Activated CD4-positive, alpha-beta memory T cell treated with anti-CD3 and anti-CD28 coated beads, Interleukin-2, amount 10 ng/mL, durations not matched to agents 7 days and 5 days (primary cell): Measurements from ENCODE around the gene ALOX5. TPM values are rescaled to one million over a fixed set of nuclear protein-coding genes. Genes with fewer than 3 reads are reported as not detected.
"Not testable (repeated sequence)": the region's sequence is repeated elsewhere in the genome, so short reads cannot be mapped to it uniquely, and the experiment has no call there.

Source experiments
- CTCF ChIA-PET: fragments of 350-600 bp; sonication (Branson Sonifier 250); formaldehyde crosslinking; loops from one replicate; lab custom pipeline; 2021; ENCODE audit warnings: antibody characterized with exemption, inconsistent platforms; lab: Charles Lee
- POLR2A ChIA-PET: fragments of 350-600 bp; sonication (Branson Sonifier 250); formaldehyde crosslinking; loops from one replicate; lab custom pipeline; 2021; ENCODE audit warnings: antibody characterized with exemption; lab: Charles Lee
- DNase-seq: peaks from one replicate; pipeline ENCODE4 v3.0.0-alpha.2; 2020
- H3K27ac Mint-ChIP-seq: one replicate; pipeline ENCODE4 v1.8.0; 2021; ENCODE audit warnings: mild to moderate bottlenecking, mixed read lengths
- H3K27me3 Mint-ChIP-seq: one replicate; pipeline ENCODE4 v1.8.0; 2021; ENCODE audit warnings: mixed read lengths
- H3K36me3 Mint-ChIP-seq: one replicate; pipeline ENCODE4 v1.8.0; 2021; ENCODE audit warnings: low read depth, mixed read lengths
- H3K4me1 Mint-ChIP-seq: one replicate; pipeline ENCODE4 v1.8.0; 2021; ENCODE audit warnings: mixed read lengths
- H3K4me3 Mint-ChIP-seq: one replicate; pipeline ENCODE4 v1.8.0; 2021; ENCODE audit warnings: mild to moderate bottlenecking, mixed read lengths
- H3K9me3 Mint-ChIP-seq: one replicate; pipeline ENCODE4 v1.8.0; 2021; ENCODE audit warnings: mixed read lengths
- total RNA-seq, 2 experiments: library from RNA; stranded (reverse); gene quantifications; one replicate each; pipeline ENCODE4 v1.2.3, GENCODE V29; 2021

ALOX5 gene
- total RNA-seq, 2 experiments from 2014 or later, result 6.8 to 7.5 TPM

GRCh38 chr10:45463244-45464116, 89.5 kb downstream of the ALOX5 start:
- CTCF ChIA-PET, result interaction anchor here (1.6 to 2.1 kb wide), 2 partner anchors 213 to 228 kb away, joined by 4 to 21 read pairs; no protein-coding TSS in a partner anchor
- Mint-ChIP-seq H3K27ac (no peak overlapping the region), H3K9me3 (no peaks in the 10 kb centered on the region), H3K4me3 (no peak overlapping the region), H3K4me1 (peaks cover 44% of the 10 kb centered on the region), H3K36me3 (peaks cover 15% of the 10 kb centered on the region), H3K27me3 (no peaks in the 10 kb centered on the region)
- POLR2A ChIA-PET, result no interaction called here
- no peak for DNase-seq

GRCh38 chr10:45464958-45465567, 91.0 kb downstream of the ALOX5 start:
- peaks cover 9% of the 10 kb centered on the region for H3K36me3 Mint-ChIP-seq
- H3K9me3 Mint-ChIP-seq, result no peaks in the 10 kb centered on the region
- no peak overlapping the region for H3K27ac Mint-ChIP-seq
- no peak overlapping the region for H3K4me3 Mint-ChIP-seq
- ChIA-PET CTCF (interaction anchor here (0.6 to 2.1 kb wide), 18 partner anchors 9 to 271 kb away, joined by 3 to 22 read pairs (median 3); partner anchors contain the start of genes WASHC2C and ZFAND4), POLR2A (interaction anchor here (1.4 to 1.7 kb wide), 3 partner anchors 44 to 207 kb away, joined by 4 to 5 read pairs (median 4); partner anchors contain the start of gene ZFAND4)
- H3K27me3 Mint-ChIP-seq, result no peaks in the 10 kb centered on the region
- peak; percentile 82 for DNase-seq
- peaks cover 54% of the 10 kb centered on the region for H3K4me1 Mint-ChIP-seq

DNA sequence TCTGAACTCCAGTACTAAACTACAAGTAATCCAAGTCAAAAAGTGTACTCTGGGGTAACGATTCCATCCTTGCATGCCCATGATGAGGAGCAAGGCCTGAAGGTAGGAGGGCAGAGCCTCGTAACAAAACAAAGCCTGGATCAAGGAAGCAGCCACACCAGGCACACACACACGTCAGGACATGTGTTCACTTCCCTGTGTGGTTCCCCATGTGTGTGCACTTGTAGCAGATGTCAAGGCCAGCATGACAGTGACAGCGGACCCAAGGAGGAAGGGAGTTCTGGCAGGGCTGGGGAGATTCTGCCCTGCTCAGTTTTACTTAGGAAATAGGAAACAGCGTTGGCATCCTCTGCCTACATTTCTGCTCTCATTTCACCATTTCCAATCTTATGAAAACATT, 92.8 kb downstream of the ALOX5 start:
- ChIA-PET CTCF (no interaction called here), POLR2A (interaction anchor here (1.5 kb wide), 1 partner anchor 41 kb away, joined by 3 read pairs; no protein-coding TSS in a partner anchor)
- no peak overlapping the region for H3K4me3 Mint-ChIP-seq
- peaks cover 3% of the 10 kb centered on the region for H3K36me3 Mint-ChIP-seq
- no peak for DNase-seq
- H3K27me3 Mint-ChIP-seq, result no peaks in the 10 kb centered on the region
- no peaks in the 10 kb centered on the region for H3K9me3 Mint-ChIP-seq
- H3K4me1 Mint-ChIP-seq, result peaks cover 50% of the 10 kb centered on the region
- no peak overlapping the region for H3K27ac Mint-ChIP-seq

DNA sequence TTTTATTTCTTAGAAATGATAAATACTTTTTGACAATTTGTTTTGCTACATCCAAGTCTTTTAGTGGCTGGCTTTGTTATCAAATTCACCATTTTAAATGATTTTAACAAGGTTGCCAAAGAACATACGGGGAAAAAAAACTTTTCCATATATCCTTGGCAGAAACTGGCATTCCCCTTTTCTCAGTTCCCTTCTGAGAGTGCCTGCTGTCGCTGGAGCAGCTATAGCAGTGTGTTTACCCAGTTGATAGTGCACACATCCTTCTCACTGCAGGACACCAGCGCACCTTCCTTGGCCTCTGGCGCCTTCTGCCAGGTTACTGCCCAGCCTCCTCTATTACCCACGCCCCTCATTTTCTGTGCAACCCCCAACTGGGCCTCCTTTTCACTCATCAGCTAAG, 94.1 kb downstream of the ALOX5 start:
- no peaks in the 10 kb centered on the region for H3K9me3 Mint-ChIP-seq
- H3K4me1 Mint-ChIP-seq, result peaks cover 43% of the 10 kb centered on the region
- CTCF ChIA-PET, result no interaction called here
- H3K27me3 Mint-ChIP-seq, result no peaks in the 10 kb centered on the region
- POLR2A ChIA-PET, result interaction anchor here (1.5 kb wide), 1 partner anchor 42 kb away, joined by 3 read pairs; no protein-coding TSS in a partner anchor
- H3K36me3 Mint-ChIP-seq, result no peaks in the 10 kb centered on the region
- no peak overlapping the region for H3K4me3 Mint-ChIP-seq
- H3K27ac Mint-ChIP-seq, result no peak overlapping the region
- DNase-seq, result no peak

DNA sequence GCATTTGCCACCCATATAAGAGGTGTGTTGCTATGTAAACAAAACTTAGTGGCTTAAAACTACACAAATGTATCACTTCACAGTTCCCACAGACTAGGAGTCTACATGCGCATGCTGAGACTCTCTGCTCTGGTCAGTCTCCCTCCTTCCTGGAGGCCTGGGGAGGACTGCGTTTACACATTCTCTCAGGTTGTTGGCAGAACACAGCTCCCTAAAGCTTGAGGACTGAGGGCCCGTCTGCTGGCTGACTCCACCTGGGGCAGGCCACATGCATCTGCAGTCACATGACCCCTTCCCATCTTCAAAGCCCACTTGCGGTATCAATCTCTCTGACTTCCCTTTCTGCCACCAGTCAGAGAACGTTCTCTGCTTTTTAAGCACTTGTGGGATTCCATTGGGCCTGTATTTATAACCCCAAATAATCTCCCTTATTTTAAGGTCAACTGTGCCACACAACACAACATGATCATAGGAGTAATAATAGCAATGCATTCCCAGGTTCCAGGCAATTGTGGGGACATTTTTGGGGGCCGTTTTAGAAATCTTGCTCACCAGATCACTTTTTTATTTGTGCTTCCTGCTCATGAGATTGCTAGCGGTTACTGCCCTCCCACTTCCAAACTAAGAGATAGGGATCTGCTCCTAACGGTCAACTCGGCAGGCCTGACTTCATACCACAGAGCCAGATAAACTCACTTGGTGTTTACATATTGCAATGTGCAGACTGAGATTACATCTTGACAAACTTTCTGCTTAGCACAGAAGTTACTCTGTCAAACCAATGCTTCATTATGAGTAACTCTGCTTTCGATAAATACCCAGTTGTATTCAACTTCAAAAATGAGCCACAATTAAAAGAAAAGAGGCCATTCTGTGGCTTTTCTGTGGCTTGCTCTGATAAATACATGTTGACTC, 96.3 kb downstream of the ALOX5 start:
- peak; percentile 27 for DNase-seq
- POLR2A ChIA-PET, result no interaction called here
- H3K36me3 Mint-ChIP-seq, result peaks cover 3% of the 10 kb centered on the region
- CTCF ChIA-PET, result interaction anchor here (1.1 to 1.8 kb wide), 2 partner anchors 75 to 220 kb away, joined by 3 to 6 read pairs; no protein-coding TSS in a partner anchor
- no peaks in the 10 kb centered on the region for H3K27me3 Mint-ChIP-seq
- H3K9me3 Mint-ChIP-seq, result peaks cover 2% of the 10 kb centered on the region
- H3K4me1 Mint-ChIP-seq, result peaks cover 29% of the 10 kb centered on the region
- peak overlapping the region; percentile 78 for H3K27ac Mint-ChIP-seq
- no peak overlapping the region for H3K4me3 Mint-ChIP-seq

GRCh38 chr10:45471059-45471458, 97.0 kb downstream of the ALOX5 start:
- Mint-ChIP-seq H3K27me3 (no peaks in the 10 kb centered on the region), H3K27ac (no peak overlapping the region)

GRCh38 chr10:45471531-45472310, 97.7 kb downstream of the ALOX5 start:
- Mint-ChIP-seq H3K4me1 (peaks cover 26% of the 10 kb centered on the region), H3K4me3 (no peak overlapping the region), H3K27me3 (no peaks in the 10 kb centered on the region), H3K27ac (no peak overlapping the region), H3K36me3 (peaks cover 7% of the 10 kb centered on the region), H3K9me3 (peaks cover 7% of the 10 kb centered on the region)
- ChIA-PET POLR2A (no interaction called here), CTCF (no interaction called here)
- DNase-seq, result no peak

More at GRCh38 chr10:45471059-45471458, 97.0 kb downstream of the ALOX5 start:
- ChIA-PET POLR2A (no interaction called here), CTCF (no interaction called here)
- Mint-ChIP-seq H3K4me3 (no peak overlapping the region), H3K36me3 (peaks cover 7% of the 10 kb centered on the region), H3K9me3 (peaks cover 7% of the 10 kb centered on the region), H3K4me1 (peaks cover 26% of the 10 kb centered on the region)
- no peak for DNase-seq

GRCh38 chr10:45473126-45473525, 99.1 kb downstream of the ALOX5 start:
- H3K4me1 Mint-ChIP-seq, result peaks cover 26% of the 10 kb centered on the region
- POLR2A ChIA-PET, result interaction anchor here (0.9 kb wide), 1 partner anchor 199 kb away, joined by 4 read pairs; the partner anchor contains the start of gene ZFAND4
- no peaks in the 10 kb centered on the region for H3K27me3 Mint-ChIP-seq
- H3K9me3 Mint-ChIP-seq, result peaks cover 12% of the 10 kb centered on the region
- no peak overlapping the region for H3K4me3 Mint-ChIP-seq
- no peak overlapping the region for H3K27ac Mint-ChIP-seq
- DNase-seq, result no peak
- CTCF ChIA-PET, result interaction anchor here (1.1 kb wide), 1 partner anchor 8 kb away, joined by 3 read pairs; no protein-coding TSS in a partner anchor
- H3K36me3 Mint-ChIP-seq, result peaks cover 9% of the 10 kb centered on the region

GRCh38 chr10:45476559-45476958, 102.5 kb downstream of the ALOX5 start:
- Mint-ChIP-seq H3K27me3 (no peaks in the 10 kb centered on the region), H3K4me1 (peaks cover 2% of the 10 kb centered on the region), H3K9me3 (peaks cover 22% of the 10 kb centered on the region), H3K36me3 (peaks cover 20% of the 10 kb centered on the region), H3K4me3 (no peak overlapping the region), H3K27ac (no peak overlapping the region)
- CTCF ChIA-PET, result interaction anchor here (1.3 kb wide), 1 partner anchor 12 kb away, joined by 3 read pairs; no protein-coding TSS in a partner anchor
- POLR2A ChIA-PET, result no interaction called here
- DNase-seq, result no peak

- ChIA-PET POLR2A (no interaction called here), CTCF (no interaction called here)
- Mint-ChIP-seq H3K9me3 (peaks cover 19% of the 10 kb centered on the region), H3K27ac (no peak overlapping the region), H3K4me1 (no peaks in the 10 kb centered on the region), H3K27me3 (no peaks in the 10 kb centered on the region), H3K36me3 (peaks cover 17% of the 10 kb centered on the region), H3K4me3 (no peak overlapping the region)
- no peak for DNase-seq
These were observed 106.3 kb downstream of the ALOX5 start for GRCh38 chr10:45480294-45480693.

GRCh38 chr10:45481100-45481499, 107.1 kb downstream of the ALOX5 start:
- CTCF ChIA-PET, result not testable (repeated sequence)
- H3K36me3 Mint-ChIP-seq, result peaks cover 13% of the 10 kb centered on the region

DNA sequence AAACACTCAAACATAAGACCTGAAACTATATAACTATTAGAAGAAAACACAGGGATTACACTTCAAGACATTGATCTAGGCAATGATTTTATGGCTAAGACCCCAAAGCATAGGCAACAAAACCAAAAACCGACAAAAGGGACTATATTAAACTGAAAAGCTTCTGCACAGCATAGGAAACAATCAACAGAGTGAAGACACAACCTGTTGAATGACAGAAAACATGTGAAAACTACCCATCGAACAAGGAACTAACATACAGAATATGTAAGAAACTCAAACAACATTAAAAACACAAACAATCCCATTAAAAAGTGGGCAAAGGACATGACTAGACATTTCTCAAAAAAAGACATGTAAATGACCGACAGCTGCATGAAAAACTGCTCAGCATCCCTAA, 109.0 kb downstream of the ALOX5 start:
- no peaks in the 10 kb centered on the region for H3K27me3 Mint-ChIP-seq
- H3K27ac Mint-ChIP-seq, result no peak overlapping the region
- ChIA-PET POLR2A (no interaction called here), CTCF (no interaction called here)
- no peaks in the 10 kb centered on the region for H3K4me1 Mint-ChIP-seq
- no peak overlapping the region for H3K4me3 Mint-ChIP-seq
- H3K36me3 Mint-ChIP-seq, result peaks cover 12% of the 10 kb centered on the region
- no peak for DNase-seq
- peaks cover 10% of the 10 kb centered on the region for H3K9me3 Mint-ChIP-seq

More at GRCh38 chr10:45481100-45481499, 107.1 kb downstream of the ALOX5 start:
- POLR2A ChIA-PET, H3K4me3 Mint-ChIP-seq, DNase-seq, H3K27ac Mint-ChIP-seq, H3K4me1 Mint-ChIP-seq, H3K27me3 Mint-ChIP-seq: not testable (repeated sequence)
- H3K9me3 Mint-ChIP-seq, result peaks cover 15% of the 10 kb centered on the region
